HCT116 (cell line): ENCODE data around the gene MORF4L1. TPM values are rescaled to one million over a fixed set of nuclear protein-coding genes. Genes with fewer than 3 reads are reported as not detected.

Experiments used
- ATAC-seq: fragments of 200-7000 bp; cut with Tn5 transposase; 2 replicates; pipeline ENCODE4 v1.9.1; 2020; ENCODE audit warnings: mild to moderate bottlenecking, moderate library complexity
- BruUV-seq: library from RNA; stranded (reverse); fragments of 400-500 nt; replicated peaks from 2 replicates; lab custom pipeline; 2021; lab: Mats Ljungman, UMichigan
- CTCF ChIA-PET: fragments of 300-600 bp; sonication (Branson Sonifier 250); formaldehyde crosslinking; loops from one replicate; lab custom pipeline; 2021; ENCODE audit warnings: antibody characterized with exemption; lab: Charles Lee
- POLR2A ChIA-PET: fragments of 300-600, 350-600 bp; sonication (Branson Sonifier 250); formaldehyde crosslinking; loops from one replicate; lab custom pipeline; 2021; ENCODE audit warnings: antibody characterized with exemption; lab: Charles Lee
- RAD21 ChIA-PET, 2 experiments: fragments of 300-600 bp; sonication (Branson Sonifier 250); formaldehyde crosslinking; loops; one replicate each; lab custom pipeline; 2023; ENCODE audit warnings: low total read pairs in 2 of 2; ENCODE audit not compliant: uncharacterized antibody in 2 of 2, unreplicated experiment in 2 of 2, low non-redundant PET in 1 of 2; lab: Charles Lee
- DNase-seq: peaks from one replicate; pipeline ENCODE4 v3.0.0-alpha.2; 2010; ENCODE audit warnings: low read depth, low spot score
- H2AFZ ChIP-seq: fragments of 200-600 bp; shearing (Covaris generic), sonication (generic); 2 replicates; pipeline ENCODE4 v1.6.1; 2017; ENCODE audit warnings: low read depth, mixed run types, mixed read lengths, antibody characterized with exemption, low read length; ENCODE audit not compliant: poor library complexity, severe bottlenecking
- H3K27ac ChIP-seq: 2 replicates; pipeline ENCODE4 v1.5.1; 2012; ENCODE audit warnings: low read depth, low read length
- H3K27me3 ChIP-seq: fragments of 200-600 bp; sonication (generic); 2 replicates; pipeline ENCODE4 v1.6.1; 2016; ENCODE audit warnings: mixed run types, low read length, mixed read lengths; ENCODE audit not compliant: insufficient read depth
- H3K36me3 ChIP-seq, 2 experiments: fragments of 200-500 bp in 1 of 2; fragments of 200-600 bp in 1 of 2; sonication (Bioruptor generic) in 1 of 2; sonication (generic) in 1 of 2; 2 replicates each; pipeline versions ENCODE4 v1.5.1 to v1.6.1; 2014 to 2016; ENCODE audit warnings: low read length in 2 of 2, inconsistent platforms in 1 of 2, mixed read lengths in 1 of 2, mixed run types in 1 of 2; ENCODE audit not compliant: insufficient read depth in 2 of 2, control insufficient read depth in 1 of 2
- H3K4me1 ChIP-seq, 2 experiments: fragments of 200-600 bp in 1 of 2; sonication (generic) in 1 of 2; 2 replicates each; pipeline versions ENCODE4 v1.5.1 to v1.6.1; 2012 to 2017; ENCODE audit warnings: low read length in 2 of 2, inconsistent platforms in 1 of 2, mild to moderate bottlenecking in 1 of 2, mixed read lengths in 1 of 2, mixed run types in 1 of 2, moderate library complexity in 1 of 2; ENCODE audit not compliant: insufficient read depth in 2 of 2, control insufficient read depth in 1 of 2
- H3K4me2 ChIP-seq: fragments of 200-600 bp; sonication (generic); 2 replicates; pipeline ENCODE4 v1.6.1; 2017; ENCODE audit warnings: mixed run types, low read length, mixed read lengths
- H3K4me3 ChIP-seq, 2 experiments: fragments of 200-600 bp in 1 of 2; sonication (generic) in 1 of 2; replicated peaks in 1 of 2; 2 replicates each; pipeline ENCODE4 v1.5.1; 2011 to 2016; ENCODE audit warnings: low read length in 2 of 2, control low read depth in 1 of 2, low read depth in 1 of 2, mild to moderate bottlenecking in 1 of 2, mixed read lengths in 1 of 2, mixed run types in 1 of 2
- H3K79me2 ChIP-seq: fragments of 200-600 bp; sonication (generic); 2 replicates; pipeline ENCODE4 v1.6.1; 2017; ENCODE audit warnings: mild to moderate bottlenecking, mixed run types, low read length, moderate library complexity, mixed read lengths; ENCODE audit not compliant: insufficient read depth
- H3K9ac ChIP-seq: fragments of 200-600 bp; sonication (generic); 2 replicates; pipeline ENCODE4 v1.6.1; 2016; ENCODE audit warnings: low read length, mixed read lengths
- H3K9me2 ChIP-seq: fragments of 200-600 bp; sonication (generic), shearing (Covaris generic); 2 replicates; pipeline ENCODE4 v1.6.1; 2017; ENCODE audit warnings: mixed run types, mild to moderate bottlenecking, moderate library complexity; ENCODE audit not compliant: insufficient read depth
- H3K9me3 ChIP-seq, 2 experiments: fragments of 200-500 bp in 1 of 2; fragments of 200-600 bp in 1 of 2; sonication (Bioruptor generic) in 1 of 2; sonication (generic) in 1 of 2; 2 replicates each; pipeline ENCODE4 v1.6.1; 2014 to 2017; ENCODE audit warnings: low read length in 2 of 2, mixed read lengths in 2 of 2, inconsistent platforms in 1 of 2, low read depth in 1 of 2, mild to moderate bottlenecking in 1 of 2, mixed run types in 1 of 2, moderate library complexity in 1 of 2; ENCODE audit not compliant: control insufficient read depth in 1 of 2, insufficient read depth in 1 of 2
- H4K20me1 ChIP-seq: fragments of 200-600 bp; sonication (generic), shearing (Covaris generic); 2 replicates; pipeline ENCODE4 v1.6.1; 2017; ENCODE audit warnings: mixed run types, mild to moderate bottlenecking, moderate library complexity; ENCODE audit not compliant: insufficient read depth
- CBX3 ChIP-seq: IDR thresholded peaks from 2 replicates; pipeline ENCODE4 v1.6.1; 2012; ENCODE audit warnings: low read depth
- CEBPB ChIP-seq: IDR thresholded peaks from 2 replicates; pipeline ENCODE4 v1.6.1; 2012; ENCODE audit warnings: low read depth
- CTCF ChIP-seq, 3 experiments: fragments of 200-600 bp in 1 of 3; sonication (generic) in 1 of 3; IDR thresholded peaks in 2 of 3; conservative IDR thresholded peaks in 1 of 3; 2 replicates each; pipeline ENCODE4 v1.5.1; 2012 to 2017; ENCODE audit warnings: low read depth in 2 of 3, low read length in 2 of 3, antibody characterized with exemption in 1 of 3, borderline replicate concordance in 1 of 3, control low read depth in 1 of 3, mild to moderate bottlenecking in 1 of 3, mixed read lengths in 1 of 3, mixed run types in 1 of 3, moderate library complexity in 1 of 3; ENCODE audit not compliant: insufficient read depth in 1 of 3
- ELF1 ChIP-seq: IDR thresholded peaks from 2 replicates; pipeline ENCODE4 v1.6.1; 2012; ENCODE audit warnings: low read depth, borderline replicate concordance
- EZH2 ChIP-seq: fragments of 200-600 bp; sonication (generic); IDR thresholded peaks from 2 replicates; pipeline ENCODE4 v1.6.1; 2017; ENCODE audit warnings: antibody characterized with exemption, mixed run types
- FOSL1 ChIP-seq: IDR thresholded peaks from 2 replicates; pipeline ENCODE4 v1.6.1; 2012; ENCODE audit warnings: low read depth
- POLR2A ChIP-seq: IDR thresholded peaks from 2 replicates; pipeline ENCODE4 v1.7.0; 2011; ENCODE audit warnings: borderline replicate concordance; ENCODE audit not compliant: insufficient read depth, insufficient read length; ENCODE audit errors: extremely low read depth
- POLR2AphosphoS5 ChIP-seq: IDR thresholded peaks from 2 replicates; pipeline ENCODE4 v1.6.1; 2011; ENCODE audit warnings: mild to moderate bottlenecking, low read depth, low read length, moderate library complexity
- RAD21 ChIP-seq: IDR thresholded peaks from 2 replicates; pipeline ENCODE4 v1.6.1; 2012; ENCODE audit warnings: low read depth, mild to moderate bottlenecking
- SIN3A ChIP-seq: IDR thresholded peaks from 2 replicates; pipeline ENCODE4 v1.6.1; 2012; ENCODE audit warnings: low read depth
- SRF ChIP-seq: IDR thresholded peaks from 2 replicates; pipeline ENCODE4 v1.6.1; 2012; ENCODE audit warnings: low read depth
- TCF7L2 ChIP-seq: IDR thresholded peaks from 2 replicates; pipeline ENCODE4 v1.7.0; 2011; ENCODE audit warnings: borderline replicate concordance, inconsistent platforms; ENCODE audit not compliant: insufficient read depth, insufficient read length; ENCODE audit errors: extremely low read depth
- YY1 ChIP-seq: IDR thresholded peaks from 2 replicates; pipeline ENCODE4 v1.6.1; 2011; ENCODE audit warnings: low read length, low read depth, moderate library complexity, mild to moderate bottlenecking; ENCODE audit not compliant: insufficient replicate concordance; ENCODE audit errors: extremely low read depth
- ZFX ChIP-seq: fragments of 450-650 bp; IDR thresholded peaks from 2 replicates; pipeline ENCODE4 v1.6.1; 2017
- intact Hi-C: fragments of 100-400 bp; cut with micrococcal nuclease; formaldehyde crosslinking; loops from 2 replicates; pipeline ENCODE4 v1.10.0; 2022
- total RNA-seq: library from RNA; stranded (reverse); gene quantifications from one replicate; pipeline ENCODE4 v1.2.1, GENCODE V29; 2021; ENCODE audit not compliant: unreplicated experiment
- TF ChIP-seq, protein P1 (sequence below): IDR thresholded peaks from 2 replicates; pipeline ENCODE4 v1.6.1; 2012
- TF ChIP-seq, protein P2 (sequence below): IDR thresholded peaks from 2 replicates; pipeline ENCODE4 v1.6.1; 2012

Gene MORF4L1
- total RNA-seq, 1 experiment from 2014 or later: 273 TPM

DNA sequence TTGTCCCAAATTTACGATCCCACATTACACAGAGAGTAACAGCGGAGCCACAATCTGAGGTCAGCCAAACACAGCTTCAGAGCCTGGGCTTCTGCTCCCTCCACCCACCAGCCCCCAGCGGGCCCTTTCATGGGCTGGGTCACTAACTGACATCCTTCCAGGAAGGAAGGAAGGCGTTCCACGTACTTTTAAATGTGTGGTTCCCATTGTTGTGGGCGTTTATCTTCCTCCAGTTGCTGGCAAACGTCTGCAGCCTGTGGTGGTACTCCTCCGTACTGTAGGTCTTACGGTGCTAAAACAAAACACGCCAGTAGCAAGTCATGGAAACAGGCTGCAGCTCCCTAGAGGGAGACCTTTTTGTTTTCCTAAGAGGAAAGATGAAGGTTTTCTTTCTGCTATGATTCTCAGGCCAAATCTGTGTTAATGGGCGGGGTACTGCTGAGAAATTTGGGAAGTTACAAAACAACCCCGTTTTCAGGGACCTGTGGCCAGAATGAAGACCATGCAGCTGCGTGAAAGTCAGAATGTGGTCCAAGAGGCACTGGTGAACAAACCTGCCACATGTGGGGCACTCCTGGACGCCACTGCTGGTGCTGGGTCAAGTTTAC lies 64.5 kb downstream of the MORF4L1 start:
- CTCF ChIA-PET: no interaction called here
- RAD21 ChIA-PET: no interaction called here

DNA sequence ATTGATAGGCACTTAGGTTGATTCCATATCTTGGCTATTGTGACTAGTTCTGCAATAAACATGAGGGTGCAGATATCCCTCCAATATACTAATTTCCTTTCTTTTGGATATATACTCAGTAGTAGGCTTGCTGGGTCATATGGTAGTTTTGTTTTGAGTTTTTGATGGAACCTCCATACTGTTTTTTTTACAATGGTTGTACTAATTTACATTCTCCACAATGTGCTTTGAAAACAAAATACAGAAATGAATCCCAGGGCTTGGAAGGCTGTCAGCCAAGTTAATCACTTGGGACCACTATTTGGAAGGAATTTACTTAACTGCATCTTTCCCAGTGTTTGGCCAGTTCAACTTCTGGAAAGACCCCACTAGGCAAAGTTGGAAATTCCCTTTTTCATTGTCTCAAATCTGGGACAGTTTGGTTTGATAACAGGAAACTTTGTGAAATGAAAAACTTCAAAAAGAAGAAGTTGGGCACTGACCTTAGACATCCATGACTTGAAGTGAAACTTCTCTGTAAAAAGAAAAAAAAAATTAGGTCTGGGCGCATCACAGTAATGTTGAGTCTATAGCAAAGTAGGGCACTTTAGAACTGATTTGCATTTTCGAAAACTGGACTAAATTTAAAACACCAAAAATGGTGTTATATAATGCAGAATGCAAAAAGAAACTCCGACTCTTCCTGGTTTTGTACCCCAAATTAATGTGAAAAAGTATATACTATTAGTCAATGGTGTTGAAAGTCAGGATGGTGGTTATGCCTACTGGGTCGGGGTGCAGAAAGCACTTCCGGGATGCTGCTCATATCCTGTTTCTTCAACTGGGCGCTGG lies 66.2 kb downstream of the MORF4L1 start:
- no peak for ATAC-seq
- Histone ChIP-seq H3K27ac (no peak overlapping the region), H4K20me1 (no peaks in the 10 kb centered on the region), H3K4me3 (no peak overlapping the region), H3K9ac (no peak overlapping the region), H3K4me1 (peaks cover under 1 to 3% of the 10 kb centered on the region in 2 experiments; a peak in 3 of 4 replicates), H2AFZ (no peak overlapping the region), H3K79me2 (no peaks in the 10 kb centered on the region), H3K9me3 (no peaks in the 10 kb centered on the region), H3K27me3 (no peaks in the 10 kb centered on the region), H3K36me3 (no peaks in the 10 kb centered on the region; a peak in 1 of 4 replicates), H3K4me2 (no peak overlapping the region), H3K9me2 (no peaks in the 10 kb centered on the region)
- POLR2A ChIA-PET: no interaction called here
- CTCF ChIA-PET: no interaction called here
- no peak for TF ChIP-seq SRF
- no peak for TF ChIP-seq POLR2AphosphoS5
- TF ChIP-seq CTCF (IDR thresholded peaks at IDR 0.05 in 2 of 3, conservative IDR thresholded peaks at IDR 0.05 in 1 of 3; ENCODE audit: borderline replicate concordance in 1 of 3, insufficient read depth in 1 of 3, low read depth in 2 of 3, low read length in 2 of 3): no peak
- TF ChIP-seq, protein P1, sequence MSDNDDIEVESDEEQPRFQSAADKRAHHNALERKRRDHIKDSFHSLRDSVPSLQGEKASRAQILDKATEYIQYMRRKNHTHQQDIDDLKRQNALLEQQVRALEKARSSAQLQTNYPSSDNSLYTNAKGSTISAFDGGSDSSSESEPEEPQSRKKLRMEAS: no peak
- TF ChIP-seq, protein P2, sequence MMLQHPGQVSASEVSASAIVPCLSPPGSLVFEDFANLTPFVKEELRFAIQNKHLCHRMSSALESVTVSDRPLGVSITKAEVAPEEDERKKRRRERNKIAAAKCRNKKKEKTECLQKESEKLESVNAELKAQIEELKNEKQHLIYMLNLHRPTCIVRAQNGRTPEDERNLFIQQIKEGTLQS: no peak
- TF ChIP-seq CEBPB: no peak
- TF ChIP-seq POLR2A: no peak
- no peak for TF ChIP-seq FOSL1
- TF ChIP-seq ELF1: no peak
- no peak for TF ChIP-seq YY1
- no peak for TF ChIP-seq RAD21
- TF ChIP-seq EZH2: no peak
- TF ChIP-seq CBX3: no peak
- TF ChIP-seq SIN3A: no peak
- TF ChIP-seq TCF7L2: no peak
- intact Hi-C loops: no loop called here
- RAD21 ChIA-PET: no interaction called here
- no TSS peak for BruUV-seq
- no peak for DNase-seq

More for the DNA sequence above, 64.5 kb downstream of the MORF4L1 start:
- intact Hi-C loops: no loop called here
- Histone ChIP-seq H3K27me3 (no peaks in the 10 kb centered on the region), H3K36me3 (no peaks in the 10 kb centered on the region; a peak in 1 of 4 replicates), H3K4me3 (no peak overlapping the region), H3K9me3 (no peaks in the 10 kb centered on the region), H3K4me1 (no peaks in the 10 kb centered on the region), H3K9ac (no peak overlapping the region), H3K4me2 (no peak overlapping the region), H2AFZ (no peak overlapping the region), H4K20me1 (no peaks in the 10 kb centered on the region), H3K27ac (no peak overlapping the region), H3K79me2 (no peaks in the 10 kb centered on the region)
- DNase-seq (no peak), ATAC-seq (no peak)
- POLR2A ChIA-PET: no interaction called here
- BruUV-seq: no TSS peak
- TF ChIP-seq ZFX (no peak), EZH2 (no peak), CEBPB (no peak)
- TF ChIP-seq, all 23 proteins: peak for 0
- H3K9me2 ChIP-seq: no peaks in the 10 kb centered on the region
